GM21526 (cell line): ENCODE data around the gene ODAPH.
"Not testable (repeated sequence)": the region's sequence is repeated elsewhere in the genome, so short reads cannot be mapped to it uniquely, and the experiment has no call there.

ENCODE experiments used
- ATAC-seq: cut with Tn5 transposase; IDR thresholded peaks from one replicate; pipeline ENCODE4 v1.9.1; 2021; ENCODE audit warnings: moderate library complexity; ENCODE audit not compliant: unreplicated experiment, low FRiP score

ODAPH gene, protein sequence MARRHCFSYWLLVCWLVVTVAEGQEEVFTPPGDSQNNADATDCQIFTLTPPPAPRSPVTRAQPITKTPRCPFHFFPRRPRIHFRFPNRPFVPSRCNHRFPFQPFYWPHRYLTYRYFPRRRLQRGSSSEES

DNA sequence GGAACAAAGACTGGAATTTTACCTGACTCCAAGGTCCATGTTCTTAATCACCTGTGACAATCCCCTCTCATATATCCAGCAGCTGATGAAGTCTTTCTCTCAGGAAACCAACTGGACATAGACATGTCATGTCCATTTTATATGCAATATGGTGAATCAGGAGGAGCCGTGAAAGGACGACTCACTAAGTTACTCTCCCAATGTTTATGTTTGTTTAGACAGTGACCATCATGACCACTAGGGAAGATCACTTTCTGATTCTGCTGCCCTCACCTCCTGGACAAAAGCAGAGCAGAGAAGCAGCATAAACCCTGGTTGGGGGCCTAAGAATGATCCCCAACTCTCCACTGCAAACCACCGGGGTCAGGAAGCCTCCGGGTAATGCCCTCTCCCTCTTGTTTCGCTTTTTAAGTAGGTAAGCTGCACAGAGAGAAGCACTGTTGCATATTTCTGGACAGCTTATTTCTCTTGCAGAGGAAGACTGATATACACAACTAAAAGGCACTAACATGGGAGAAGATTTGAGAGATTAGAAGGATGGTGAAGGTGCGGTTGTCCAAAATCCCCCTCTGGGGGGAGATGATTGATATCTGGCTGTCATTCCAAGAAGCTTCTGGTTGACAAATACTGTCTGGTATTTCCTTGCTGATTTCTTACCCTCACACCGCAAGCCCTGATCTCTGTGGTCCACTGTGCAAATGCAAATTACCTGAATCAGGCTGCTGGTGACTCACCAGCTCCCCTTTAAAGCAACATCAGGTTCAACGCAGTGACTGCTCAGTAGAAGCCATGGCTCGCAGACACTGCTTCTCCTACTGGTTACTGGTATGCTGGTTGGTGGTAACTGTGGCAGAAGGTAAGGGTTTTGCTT is at the start of gene ODAPH:
ODAPH (plus strand) TSS at position 773 of the 871 bp plus-strand sequence; CDS start at position 790, 17 bp downstream.
- ATAC-seq, result peak; percentile 92

DNA sequence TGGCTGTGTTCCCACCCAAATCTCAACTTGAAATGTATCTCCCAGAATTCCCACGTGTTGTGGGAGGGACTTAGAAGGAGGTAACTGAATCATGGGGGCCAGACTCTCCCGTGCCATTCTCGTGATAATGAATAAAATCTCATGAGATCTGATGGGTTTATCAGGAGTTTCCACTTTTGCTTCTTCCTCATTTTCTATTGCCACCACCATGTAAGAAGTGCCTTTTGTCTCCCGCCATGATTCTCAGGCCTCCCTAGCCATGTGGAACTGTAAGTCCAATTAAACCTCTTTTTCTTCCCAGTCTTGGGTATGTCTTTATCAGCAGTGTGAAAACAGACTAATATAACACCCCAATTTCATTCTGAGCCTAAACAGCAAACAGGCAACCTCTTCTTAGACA is 46.3 kb upstream of the ODAPH start:
- ATAC-seq, result not testable (repeated sequence)

DNA sequence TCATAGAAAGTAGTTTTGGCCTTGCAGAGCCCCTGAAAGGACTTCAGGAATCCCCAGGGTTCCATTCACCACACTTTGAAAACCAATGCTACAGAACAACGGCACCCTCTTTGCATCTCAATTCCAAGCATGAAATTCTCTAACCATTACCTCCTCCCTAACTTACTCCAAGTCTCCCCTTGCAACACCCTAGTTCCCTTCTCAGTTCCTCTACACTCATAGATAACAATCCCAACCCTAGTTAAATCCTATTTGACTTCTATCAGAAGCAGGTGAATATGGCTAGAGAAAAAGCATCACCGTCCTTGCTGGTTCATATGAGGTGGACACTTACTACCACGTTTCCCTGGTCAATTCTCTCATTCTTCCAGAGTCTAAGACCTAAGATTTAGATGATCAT is 44.0 kb upstream of the ODAPH start:
- no peak for ATAC-seq

DNA sequence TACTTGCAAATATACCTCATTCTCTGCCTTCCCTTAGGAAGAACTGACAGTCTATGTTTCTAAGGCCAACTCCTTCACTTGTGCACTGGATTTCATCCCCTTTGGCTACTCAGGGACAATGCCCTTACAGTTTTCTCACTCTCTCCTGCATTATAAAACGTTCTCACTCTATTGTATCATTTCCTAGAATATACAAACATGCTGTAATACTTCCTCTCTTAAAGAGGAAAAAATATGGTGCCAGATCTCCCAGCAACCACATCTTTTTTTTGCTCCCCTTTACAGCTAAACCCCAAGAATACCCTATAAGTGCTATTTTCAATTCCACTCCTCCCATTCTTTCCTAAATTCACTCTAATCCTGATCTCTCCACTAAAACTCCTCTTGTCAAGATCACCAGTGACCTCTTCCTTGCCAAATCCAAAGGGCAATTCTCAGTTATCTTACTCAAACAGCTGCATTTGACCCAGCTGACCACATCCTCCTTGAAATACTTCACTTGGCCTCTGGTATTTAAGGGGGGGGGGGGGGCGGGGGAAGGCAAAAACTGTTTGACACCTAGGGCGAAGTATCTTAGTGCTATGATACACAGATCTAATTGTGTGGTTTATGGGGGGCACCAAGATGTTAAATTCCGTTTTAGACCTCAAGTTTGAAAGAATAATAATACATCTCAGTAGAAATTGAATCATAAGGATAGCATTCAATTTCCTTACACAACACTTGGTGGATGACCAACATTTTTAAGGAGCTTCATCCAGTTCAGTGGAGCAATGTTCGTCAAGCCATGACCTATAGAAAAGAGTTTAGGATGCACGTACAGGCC is 43.3 kb upstream of the ODAPH start:
- no peak for ATAC-seq

DNA sequence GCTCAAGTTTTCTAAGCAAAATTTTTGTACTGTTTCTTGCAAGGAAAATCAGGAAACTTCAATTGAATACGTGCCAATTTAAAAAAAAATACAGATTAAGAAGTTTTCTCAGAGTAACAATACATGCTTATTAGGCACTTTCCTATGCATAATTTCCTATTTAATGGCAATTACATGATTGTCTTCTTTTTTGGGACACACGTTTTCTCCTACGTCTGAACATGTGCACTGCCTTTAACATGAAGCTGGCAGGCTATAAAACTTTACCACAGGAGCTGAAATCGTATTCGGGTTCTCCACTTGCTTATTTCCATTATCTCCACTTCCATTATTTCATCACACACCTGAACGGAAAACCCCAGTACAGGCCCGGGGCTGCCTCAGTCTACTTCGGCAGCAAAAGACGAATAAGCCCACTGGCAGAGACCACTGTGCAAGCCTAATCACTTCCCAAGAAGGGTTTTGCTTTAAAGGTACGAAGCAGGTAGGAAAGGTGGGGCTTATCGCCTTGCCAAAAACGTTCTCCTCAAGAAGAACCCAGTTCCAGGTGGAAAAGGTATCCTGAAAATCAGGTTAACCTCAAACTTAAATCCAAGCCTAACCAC is 42.2 kb upstream of the ODAPH start:
- ATAC-seq, result no peak

DNA sequence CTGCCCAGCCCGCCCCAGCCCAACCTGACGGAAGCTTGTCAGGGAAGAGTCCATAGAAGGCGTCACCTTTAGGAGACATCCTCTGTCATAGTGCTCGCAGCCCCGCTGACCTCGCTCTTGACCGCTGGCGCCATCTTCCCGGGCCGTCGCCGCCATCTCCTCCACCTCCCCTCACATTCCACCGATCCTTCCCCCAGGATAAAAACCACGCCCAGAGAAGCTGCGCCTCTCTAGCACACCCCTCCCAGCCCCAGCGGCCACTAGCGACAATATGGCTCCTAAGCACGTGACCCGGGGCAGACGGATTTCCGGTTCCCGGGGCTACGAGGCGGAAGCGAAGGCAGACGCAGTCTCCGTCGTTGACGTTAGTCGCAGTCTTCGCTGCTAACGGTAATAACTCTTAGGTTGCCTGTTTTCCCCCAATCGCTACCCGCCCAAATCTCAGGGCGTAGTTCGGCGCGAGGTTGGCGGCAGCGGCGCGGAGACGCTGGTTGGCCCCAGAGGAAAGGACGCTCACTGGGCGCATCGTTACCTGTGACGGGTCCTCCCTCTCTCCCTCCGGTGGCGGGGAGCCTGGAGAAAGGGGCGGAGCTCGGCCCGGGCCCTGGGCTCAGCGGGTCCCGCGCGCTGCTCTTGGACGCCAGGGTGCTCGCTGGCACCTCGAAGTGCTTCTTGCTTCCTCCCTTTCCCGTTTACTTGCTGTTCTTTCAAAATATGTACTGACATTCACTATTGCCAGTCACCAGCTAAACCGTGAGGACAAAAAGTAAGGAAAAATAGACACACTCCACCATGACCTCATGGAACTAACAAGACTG is 41.5 kb upstream of the ODAPH start, which contains the start of the genes RCHY1 and THAP6:
RCHY1 (minus strand) TSS at position 273 of the 818 bp plus-strand sequence; CDS start at position 156, 117 bp downstream.
THAP6 (plus strand) TSS at position 343 of the 818 bp plus-strand sequence. CDS start 980 bp downstream, outside the sequence.
- peak; percentile 92 for ATAC-seq

DNA sequence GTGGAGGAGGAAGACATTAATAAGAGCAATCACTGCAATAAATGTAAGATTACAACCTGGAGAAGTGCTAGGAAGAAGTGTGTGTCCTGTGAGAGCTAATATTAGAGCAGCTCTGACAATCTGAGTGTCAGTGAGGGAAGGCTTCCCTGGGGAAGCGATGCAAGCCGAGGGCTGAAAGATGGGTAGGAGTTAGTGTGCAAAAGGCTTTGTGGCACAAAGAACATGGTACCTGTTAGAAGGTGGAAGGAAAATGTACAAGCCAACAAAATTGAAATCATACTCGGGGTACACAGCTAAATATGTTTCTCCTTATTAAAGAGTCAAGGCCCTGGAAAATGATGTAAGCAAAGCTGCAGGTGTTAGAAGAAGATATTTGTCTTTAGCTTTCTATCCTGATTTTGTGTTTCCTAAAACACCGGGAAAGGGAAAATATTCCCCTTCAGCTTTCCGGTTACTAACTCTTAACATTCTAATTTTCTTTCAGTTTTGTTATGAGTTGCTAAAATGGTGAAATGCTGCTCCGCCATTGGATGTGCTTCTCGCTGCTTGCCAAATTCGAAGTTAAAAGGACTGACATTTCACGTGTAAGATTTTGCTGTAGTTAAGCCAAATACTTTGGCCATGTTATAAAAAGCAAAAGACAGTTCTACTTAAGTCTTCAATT is 40.8 kb upstream of the ODAPH start:
- ATAC-seq, result peak; percentile 7

DNA sequence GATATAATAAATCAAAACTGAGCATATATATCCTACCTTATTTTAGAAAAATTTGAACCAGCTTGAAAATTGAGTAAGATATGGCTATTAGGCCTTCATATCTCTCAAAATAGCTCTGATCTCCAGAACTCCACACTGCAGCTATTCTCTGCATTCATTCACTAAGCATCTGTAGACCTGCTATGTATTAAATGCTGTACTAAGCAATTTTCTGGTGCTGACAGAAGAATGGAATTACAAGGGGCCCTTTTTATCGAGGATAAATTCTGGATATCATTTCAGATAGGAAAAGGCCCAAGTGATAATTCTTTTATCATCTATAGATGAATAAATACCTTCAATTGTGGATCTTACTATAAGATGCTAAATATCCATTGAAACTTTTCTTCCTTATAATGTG is 39.7 kb upstream of the ODAPH start:
- ATAC-seq, result no peak

DNA sequence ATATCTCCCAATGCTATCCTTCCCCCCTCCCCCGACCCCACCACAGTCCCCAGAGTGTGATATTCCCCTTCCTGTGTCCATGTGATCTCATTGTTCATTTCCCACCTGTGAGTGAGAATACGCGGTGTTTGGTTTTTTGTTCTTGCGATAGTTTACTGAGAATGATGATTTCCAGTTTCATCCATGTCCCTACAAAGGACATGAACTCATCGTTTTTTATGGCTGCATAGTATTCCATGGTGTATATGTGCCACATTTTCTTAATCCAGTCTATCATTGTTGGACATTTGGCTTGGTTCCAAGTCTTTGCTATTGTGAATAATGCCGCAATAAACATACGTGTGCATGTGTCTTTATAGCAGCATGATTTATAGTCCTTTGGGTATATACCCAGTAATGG is 36.4 kb upstream of the ODAPH start:
- ATAC-seq, result not testable (repeated sequence)

DNA sequence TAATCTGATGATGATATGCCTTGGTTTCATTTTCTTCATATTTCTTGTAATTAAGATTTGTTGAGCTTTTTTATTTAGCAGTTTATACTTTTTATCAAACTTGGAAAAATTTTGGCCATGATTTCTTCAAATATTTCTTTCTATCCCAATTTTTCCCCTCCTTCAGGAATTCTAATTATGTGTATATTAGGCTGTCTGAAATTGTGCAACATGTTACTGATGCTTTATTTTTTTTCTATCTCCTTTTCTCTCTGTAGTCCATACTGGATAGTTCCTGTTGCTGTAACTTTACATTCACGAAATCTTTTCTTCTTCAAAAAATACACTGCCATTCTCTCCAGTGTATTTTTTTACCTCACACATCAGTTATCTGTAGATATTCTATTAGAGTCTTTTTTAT is 30.8 kb upstream of the ODAPH start:
- no peak for ATAC-seq

DNA sequence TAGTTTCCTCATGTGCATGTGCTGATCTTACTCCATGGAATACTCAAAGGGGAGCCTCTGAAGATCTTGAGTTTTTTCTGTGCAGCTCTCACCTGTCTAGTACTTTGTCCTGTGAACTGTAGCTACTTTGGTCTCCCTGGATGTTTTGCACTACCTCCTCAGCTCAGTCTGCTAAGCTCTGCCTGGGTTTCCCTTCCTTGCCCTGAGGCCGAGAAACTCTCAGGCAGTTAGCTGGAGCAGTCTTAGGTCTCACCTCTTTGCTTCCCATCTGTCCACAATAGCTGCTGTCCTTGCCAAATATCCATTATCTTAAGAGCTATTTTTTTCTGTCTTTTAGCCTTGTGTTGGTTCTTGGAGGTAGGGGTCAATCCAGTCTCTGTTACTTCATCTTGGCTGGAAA is 30.0 kb upstream of the ODAPH start:
- no peak for ATAC-seq

DNA sequence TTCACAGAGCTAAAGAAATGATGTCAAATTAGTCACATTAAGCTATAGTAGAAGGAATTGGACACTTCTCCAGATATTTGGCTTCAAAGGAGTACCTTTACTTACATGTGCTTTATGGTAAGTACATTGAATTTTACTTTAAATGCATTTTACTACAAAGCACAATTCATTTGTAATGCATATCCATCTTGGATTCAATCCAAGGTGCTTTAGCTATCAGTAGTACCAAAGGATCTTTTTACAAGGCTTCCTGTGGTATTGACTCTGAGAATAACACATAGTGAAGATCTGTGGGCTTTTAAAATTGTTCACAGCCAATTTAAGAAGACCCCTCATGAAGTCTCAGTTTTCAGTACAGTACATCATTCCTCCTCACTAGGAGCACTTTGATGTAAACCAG is 28.4 kb upstream of the ODAPH start:
- no peak for ATAC-seq

DNA sequence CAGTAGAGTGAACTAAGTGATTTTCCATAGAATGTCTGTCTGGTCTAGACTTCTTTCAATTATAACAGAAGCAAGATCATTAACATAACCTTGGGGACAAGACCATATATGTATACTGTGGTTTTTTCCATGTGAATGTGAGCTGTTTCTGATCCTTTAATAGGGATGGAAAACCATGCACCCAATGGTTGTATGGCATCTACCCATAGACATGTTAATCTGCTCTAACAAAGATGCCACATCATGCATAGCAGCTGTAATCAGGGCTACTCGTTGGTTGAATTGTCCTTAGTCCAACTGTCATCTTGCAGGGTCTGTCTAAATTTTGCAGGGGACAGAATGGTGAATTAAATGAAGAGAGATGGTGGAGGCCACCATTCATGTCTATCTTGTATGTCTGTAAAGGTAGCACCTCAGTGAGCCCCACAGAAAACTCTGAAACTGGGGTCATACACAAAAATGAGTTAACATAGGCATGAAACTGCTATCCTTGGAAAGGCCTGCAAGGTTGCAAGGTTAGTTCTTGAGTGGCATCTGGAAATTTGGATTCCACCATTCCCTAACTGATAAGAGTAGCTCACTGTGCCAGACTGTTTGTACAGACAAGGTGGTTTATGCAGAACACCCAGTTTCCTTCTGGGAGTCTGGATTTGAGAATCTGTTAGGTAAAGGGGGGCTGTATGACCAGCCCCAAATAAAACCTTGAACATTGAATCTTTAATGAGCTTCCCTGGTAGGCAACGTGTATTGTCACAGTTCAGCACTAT is 25.1 kb upstream of the ODAPH start:
- ATAC-seq, result no peak

DNA sequence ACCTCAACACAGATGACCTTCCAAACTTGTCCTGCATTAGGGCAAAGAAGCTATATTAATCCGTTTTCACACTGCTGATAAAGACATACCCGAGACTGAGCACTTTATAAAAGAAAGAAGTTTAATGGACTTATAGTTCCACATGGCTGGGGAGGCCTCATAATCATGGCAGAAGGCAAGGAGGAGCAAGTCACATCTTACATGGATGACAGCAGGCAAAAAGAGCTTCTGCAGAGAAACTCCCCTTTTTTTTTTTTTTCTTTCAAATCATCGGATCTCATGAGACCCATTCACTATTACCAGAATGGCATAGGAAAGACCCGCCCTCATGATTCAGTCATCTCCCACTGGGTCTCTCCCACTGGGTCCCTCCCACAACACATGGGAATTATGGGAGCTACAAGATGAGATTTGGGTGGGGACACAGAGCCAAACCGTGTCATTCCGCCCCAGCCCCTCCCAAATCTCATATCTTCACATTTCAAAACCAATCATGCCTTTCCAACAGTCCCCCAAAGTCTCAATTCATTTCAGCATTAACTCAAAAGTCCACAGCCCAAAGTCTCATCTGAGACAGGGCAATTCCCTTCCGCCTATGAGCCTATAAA is 24.2 kb upstream of the ODAPH start:
- not testable (repeated sequence) for ATAC-seq

DNA sequence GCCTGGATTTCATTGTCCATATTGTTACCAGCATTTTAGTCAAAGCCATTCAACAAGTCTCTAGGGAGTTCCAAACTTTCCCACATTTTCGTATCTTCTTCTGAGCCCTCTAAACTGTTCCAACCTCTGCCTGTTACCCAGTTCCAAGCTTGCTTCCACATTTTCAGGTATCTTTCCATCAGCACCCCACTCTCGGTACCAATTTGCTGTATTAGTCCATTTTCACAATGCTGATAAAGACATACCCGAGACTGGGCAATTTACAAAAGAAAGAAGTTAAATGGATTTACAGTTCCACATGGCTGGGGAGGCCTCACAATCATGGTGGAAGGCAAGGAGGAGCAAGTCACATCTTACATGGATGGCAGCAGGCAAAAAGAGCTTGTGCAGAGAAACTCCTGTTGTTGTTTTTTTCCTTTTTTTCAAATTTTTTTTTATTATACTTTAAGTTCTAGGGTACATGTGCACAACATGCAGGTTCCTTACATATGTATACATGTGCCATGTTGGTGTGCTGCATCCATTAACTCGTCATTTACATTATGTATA is 22.5 kb upstream of the ODAPH start:
- not testable (repeated sequence) for ATAC-seq

DNA sequence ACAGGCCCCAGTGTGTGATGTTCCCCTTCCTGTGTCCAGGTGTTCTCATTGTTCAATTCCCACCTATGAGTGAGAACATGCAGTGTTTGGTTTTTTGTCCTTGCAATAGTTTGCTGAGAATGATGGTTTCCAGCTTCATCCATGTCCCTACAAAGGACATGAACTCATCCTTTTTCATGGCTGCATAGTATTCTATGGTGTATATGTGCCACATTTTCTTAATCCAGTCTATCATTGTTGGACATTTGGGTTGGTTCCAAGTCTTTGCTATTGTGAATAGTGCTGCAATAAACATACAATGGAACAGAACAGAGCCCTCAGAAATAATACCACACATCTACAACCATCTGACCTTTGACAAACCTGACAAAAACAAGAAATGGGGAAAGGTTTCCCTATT is 21.9 kb upstream of the ODAPH start:
- not testable (repeated sequence) for ATAC-seq

DNA sequence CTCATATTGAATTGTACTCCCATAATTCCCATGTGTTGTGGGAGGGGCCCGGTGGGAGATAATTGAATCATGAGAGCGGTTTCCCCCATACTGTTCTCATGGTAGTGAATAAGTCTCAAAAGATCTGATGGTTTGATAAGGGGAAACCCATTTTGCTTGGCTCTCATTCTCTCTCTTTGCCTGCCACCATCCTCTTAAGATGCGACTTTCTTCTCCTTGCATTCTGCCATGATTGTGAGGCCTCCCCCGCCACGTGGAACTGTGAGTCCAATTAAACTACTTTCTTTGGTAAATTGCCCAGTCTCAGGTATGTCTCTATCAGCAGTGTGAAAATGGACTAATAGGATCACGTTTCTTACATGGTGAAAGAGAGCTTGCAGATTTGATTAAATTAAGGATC is 18.6 kb upstream of the ODAPH start:
- not testable (repeated sequence) for ATAC-seq

DNA sequence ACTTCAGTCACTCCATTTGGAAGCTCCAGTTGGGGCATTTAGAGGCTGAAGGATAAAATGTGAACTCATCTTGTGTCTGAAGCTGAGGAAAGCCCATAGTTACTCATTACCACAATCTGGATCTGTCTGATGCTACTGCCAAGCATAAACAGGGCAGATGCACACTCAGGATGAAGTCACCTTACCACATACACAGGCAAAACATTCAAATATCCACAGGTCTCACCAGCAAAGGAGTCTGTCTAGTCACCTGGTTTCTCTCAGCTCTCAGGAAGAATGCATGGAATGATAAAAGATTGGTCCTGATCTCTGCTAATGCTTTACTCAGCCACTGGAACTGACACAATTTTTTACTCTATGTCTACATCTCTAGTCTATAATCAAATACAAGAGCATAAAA is 13.0 kb upstream of the ODAPH start:
- ATAC-seq, result no peak
